ENCODE results near the gene HP.

Gene HP

GRCh38 chr16:72083778-72084404, 29.6 kb downstream of the HP start:
- H3K27ac ChIP-seq, result no peak overlapping the region
- TF ChIP-seq CTCF (conservative IDR thresholded peaks at IDR 0.05), result no peak

GRCh38 chr16:72084445-72084844, 30.1 kb downstream of the HP start:
- H3K27ac ChIP-seq, result no peak overlapping the region
- no peak for TF ChIP-seq CTCF (conservative IDR thresholded peaks at IDR 0.05)

- TF ChIP-seq CTCF (conservative IDR thresholded peaks at IDR 0.05), result no peak
- H3K27ac ChIP-seq, result no peak overlapping the region
Measured at GRCh38 chr16:72085002-72085401, 30.7 kb downstream of the HP start.

GRCh38 chr16:72091217-72091616, 36.9 kb downstream of the HP start:
- no peak overlapping the region for H3K27ac ChIP-seq
- TF ChIP-seq CTCF (conservative IDR thresholded peaks at IDR 0.05), result no peak

GRCh38 chr16:72092832-72093447, 38.6 kb downstream of the HP start:
- peak overlapping the region; percentile 75 for H3K27ac ChIP-seq
- TF ChIP-seq CTCF (conservative IDR thresholded peaks at IDR 0.05), result no peak

GRCh38 chr16:72093448-72094265, 39.4 kb downstream of the HP start, which contains the start of the genes DHX38 and TXNL4B:
Gene DHX38, plus strand, starts transcription at chr16:72093847. Its CDS starts 2,311 bp downstream, at chr16:72096158.
Gene TXNL4B, minus strand, starts transcription at chr16:72093620. Its CDS starts 2,871 bp downstream, at chr16:72090749.
- TF ChIP-seq CTCF (conservative IDR thresholded peaks at IDR 0.05), result no peak
- H3K27ac ChIP-seq, result peak within 1 kb of the TSS; percentile 75

GRCh38 chr16:72094266-72094610, 39.9 kb downstream of the HP start:
- TF ChIP-seq CTCF (conservative IDR thresholded peaks at IDR 0.05), result no peak
- H3K27ac ChIP-seq, result peak overlapping the region; percentile 75
